CD4-positive, alpha-beta T cell (primary cell): ENCODE data around the gene PTTG1IP. TPM values are rescaled to one million over a fixed set of nuclear protein-coding genes. Genes with fewer than 3 reads are reported as not detected.

ENCODE experiments used
- ATAC-seq: fragments of 200-7000 bp; cut with Tn5 transposase; one replicate; pipeline ENCODE4 v1.10.0; 2022; ENCODE audit warnings: mild to moderate bottlenecking; ENCODE audit not compliant: poor library complexity
- CTCF ChIA-PET: fragments of 350-600 bp; sonication (Branson Sonifier 250); formaldehyde crosslinking; loops from one replicate; lab custom pipeline; 2021; ENCODE audit warnings: antibody characterized with exemption, inconsistent platforms; lab: Charles Lee
- POLR2A ChIA-PET: fragments of 350-600 bp; sonication (Branson Sonifier 250); formaldehyde crosslinking; loops from one replicate; lab custom pipeline; 2021; ENCODE audit warnings: antibody characterized with exemption, inconsistent platforms; lab: Charles Lee
- DNase-seq, 14 experiments: peaks; one replicate each; pipeline ENCODE4 v3.0.0-alpha.2; 2013 to 2020; ENCODE audit warnings: mixed read lengths in 2 of 14
- H3K27ac ChIP-seq, 2 donors: one replicate each; pipeline versions ENCODE4 v1.5.1 to v1.7.0; 2013; ENCODE audit warnings: low read length in 2 of 2, low read depth in 1 of 2, mild to moderate bottlenecking in 1 of 2
- H3K27me3 ChIP-seq, 2 experiments: 1 replicate in 1 of 2; 2 replicates in 1 of 2; pipeline versions ENCODE4 v1.6.1 to v1.7.0; 2013; ENCODE audit warnings: low read length in 2 of 2, control low read depth in 1 of 2, mild to moderate bottlenecking in 1 of 2, moderate library complexity in 1 of 2; ENCODE audit not compliant: insufficient read depth in 2 of 2, control insufficient read depth in 1 of 2
- H3K36me3 ChIP-seq: one replicate; pipeline ENCODE4 v1.6.1; 2013; ENCODE audit warnings: low read length, control low read depth; ENCODE audit not compliant: insufficient read depth
- H3K4me1 ChIP-seq: one replicate; pipeline ENCODE4 v1.6.1; 2013; ENCODE audit warnings: low read length, control low read depth; ENCODE audit not compliant: insufficient read depth
- H3K4me3 ChIP-seq: one replicate; pipeline ENCODE4 v1.5.1; 2013; ENCODE audit warnings: mild to moderate bottlenecking, low read length, moderate library complexity
- H3K9me3 ChIP-seq, 2 experiments: 1 replicate in 1 of 2; 2 replicates in 1 of 2; pipeline versions ENCODE4 v1.6.1 to v1.7.0; 2013; ENCODE audit warnings: low read length in 2 of 2, mild to moderate bottlenecking in 2 of 2, control low read depth in 1 of 2, moderate library complexity in 1 of 2; ENCODE audit not compliant: control insufficient read depth in 1 of 2, insufficient read depth in 1 of 2
- H3K27ac Mint-ChIP-seq: one replicate; pipeline ENCODE4 v1.8.0; 2020; ENCODE audit warnings: mixed read lengths
- H3K27me3 Mint-ChIP-seq: one replicate; pipeline ENCODE4 v1.8.0; 2021; ENCODE audit warnings: mixed read lengths
- H3K36me3 Mint-ChIP-seq: one replicate; pipeline ENCODE4 v1.8.0; 2021; ENCODE audit warnings: low read depth, mixed read lengths
- H3K4me1 Mint-ChIP-seq: one replicate; pipeline ENCODE4 v1.8.0; 2021; ENCODE audit warnings: low read depth, mixed read lengths
- H3K4me3 Mint-ChIP-seq: one replicate; pipeline ENCODE4 v1.8.0; 2020; ENCODE audit warnings: mild to moderate bottlenecking, mixed read lengths
- H3K9me3 Mint-ChIP-seq: one replicate; pipeline ENCODE4 v1.8.0; 2020; ENCODE audit warnings: mixed read lengths
- intact Hi-C, 2 experiments: fragments of 100-400 bp; cut with DNase I in 1 of 2; cut with micrococcal nuclease in 1 of 2; formaldehyde crosslinking; loops; one replicate each; pipeline versions ENCODE4 v1.15.1 to v1.9.0; 2023 to 2025; cut with DNase I, micrococcal nuclease
- total RNA-seq, 174 experiments: library from RNA in 2 of 174; stranded (reverse) in 2 of 174; gene quantifications; one replicate each; pipeline ENCODE4 v1.2.3 and lab custom pipeline; 2021 to 2026
- TF ChIP-seq, protein P1 (sequence below): fragments of 200-600 bp; IDR thresholded peaks from one replicate; pipeline ENCODE4 v1.8.0; 2022; ENCODE audit warnings: antibody characterized with exemption, mild to moderate bottlenecking

Gene PTTG1IP
- total RNA-seq, 2 experiments from 2014 or later: 99.0 to 99.5 TPM

DNA sequence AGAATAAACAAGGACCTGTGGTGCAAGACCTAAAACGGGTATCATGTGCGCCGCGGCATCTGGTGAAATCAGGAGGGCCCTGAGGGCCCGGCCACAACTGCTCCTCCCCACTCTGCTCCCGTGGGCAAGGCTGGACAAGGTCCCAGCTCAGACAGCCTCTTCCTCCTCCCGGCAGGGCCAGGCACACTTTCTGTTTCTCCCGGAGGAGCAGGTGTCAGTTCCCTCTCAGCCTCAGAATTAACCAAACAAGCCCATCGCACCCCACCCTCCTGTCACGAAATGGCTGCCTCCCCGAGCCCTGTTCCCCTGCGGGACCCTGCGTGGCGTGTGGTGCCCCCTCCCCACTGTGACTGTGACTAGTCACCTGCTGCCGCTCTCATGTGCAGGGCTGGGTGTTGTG lies 15.2 kb downstream of the PTTG1IP start:
- intact Hi-C loops: no loop called here
- DNase-seq: no peak
- H3K36me3 Mint-ChIP-seq: peaks cover 84% of the 10 kb centered on the region
- Histone ChIP-seq H3K4me1 (peaks cover 39% of the 10 kb centered on the region), H3K27me3 (no peaks in the 10 kb centered on the region), H3K4me3 (no peak overlapping the region), H3K36me3 (peaks cover 86% of the 10 kb centered on the region), H3K9me3 (no peaks in the 10 kb centered on the region), H3K27ac (no peak overlapping the region)
- no peak overlapping the region for H3K4me3 Mint-ChIP-seq
- peaks cover 52% of the 10 kb centered on the region for H3K4me1 Mint-ChIP-seq
- TF ChIP-seq, protein P1, sequence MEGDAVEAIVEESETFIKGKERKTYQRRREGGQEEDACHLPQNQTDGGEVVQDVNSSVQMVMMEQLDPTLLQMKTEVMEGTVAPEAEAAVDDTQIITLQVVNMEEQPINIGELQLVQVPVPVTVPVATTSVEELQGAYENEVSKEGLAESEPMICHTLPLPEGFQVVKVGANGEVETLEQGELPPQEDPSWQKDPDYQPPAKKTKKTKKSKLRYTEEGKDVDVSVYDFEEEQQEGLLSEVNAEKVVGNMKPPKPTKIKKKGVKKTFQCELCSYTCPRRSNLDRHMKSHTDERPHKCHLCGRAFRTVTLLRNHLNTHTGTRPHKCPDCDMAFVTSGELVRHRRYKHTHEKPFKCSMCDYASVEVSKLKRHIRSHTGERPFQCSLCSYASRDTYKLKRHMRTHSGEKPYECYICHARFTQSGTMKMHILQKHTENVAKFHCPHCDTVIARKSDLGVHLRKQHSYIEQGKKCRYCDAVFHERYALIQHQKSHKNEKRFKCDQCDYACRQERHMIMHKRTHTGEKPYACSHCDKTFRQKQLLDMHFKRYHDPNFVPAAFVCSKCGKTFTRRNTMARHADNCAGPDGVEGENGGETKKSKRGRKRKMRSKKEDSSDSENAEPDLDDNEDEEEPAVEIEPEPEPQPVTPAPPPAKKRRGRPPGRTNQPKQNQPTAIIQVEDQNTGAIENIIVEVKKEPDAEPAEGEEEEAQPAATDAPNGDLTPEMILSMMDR: no peak
- no peak overlapping the region for H3K27ac Mint-ChIP-seq
- H3K9me3 Mint-ChIP-seq: no peaks in the 10 kb centered on the region
- no peaks in the 10 kb centered on the region for H3K27me3 Mint-ChIP-seq
- ChIA-PET CTCF (no interaction called here), POLR2A (interaction anchor here (1.2 kb wide), 1 partner anchor 12 kb away, joined by 3 read pairs; no protein-coding TSS in a partner anchor)
- ATAC-seq: no peak

DNA sequence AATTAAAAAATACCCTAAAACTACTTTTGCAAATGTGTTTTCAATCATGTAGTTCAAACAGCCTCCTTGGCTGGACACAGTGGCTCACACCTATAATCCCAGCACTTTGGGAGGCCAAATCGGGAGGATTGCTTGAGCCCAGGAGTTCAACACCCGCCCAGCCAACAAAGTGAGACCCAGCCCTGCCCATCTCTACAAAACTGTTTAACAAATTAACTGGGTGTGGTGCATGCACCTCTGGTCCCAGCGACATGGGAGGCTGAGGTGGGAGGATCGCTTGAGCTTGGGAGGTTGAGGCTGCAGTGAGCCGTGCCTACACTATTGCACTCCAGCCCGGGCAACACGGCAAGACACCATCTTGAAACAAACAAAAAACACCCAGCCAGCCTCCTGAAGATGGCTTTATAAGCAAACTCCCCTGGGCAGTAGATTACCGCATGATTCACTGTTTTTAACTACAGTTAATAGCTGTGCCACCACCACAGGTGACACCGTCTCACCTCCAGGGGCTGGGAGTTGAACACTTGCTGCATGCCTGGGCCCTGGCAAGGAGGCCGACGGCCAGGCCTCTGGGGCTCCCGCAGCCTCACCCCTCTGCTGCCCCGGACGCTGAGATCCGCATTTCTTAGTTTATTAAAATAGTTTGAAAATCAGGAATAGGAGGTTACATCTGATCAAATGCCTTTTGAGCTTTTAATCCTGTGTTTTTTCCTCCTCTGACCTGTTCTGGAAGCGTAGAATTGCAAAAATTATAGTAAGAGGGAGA lies 16.2 kb downstream of the PTTG1IP start:
- no peaks in the 10 kb centered on the region for H3K9me3 ChIP-seq
- intact Hi-C loops: loop anchor here in 1 of 2 experiments (2.0 kb wide), 1 partner anchor 15 kb away; the partner anchor contains the start of gene PTTG1IP
- H3K4me3 ChIP-seq: no peak overlapping the region
- TF ChIP-seq, protein P1: no peak
- no peaks in the 10 kb centered on the region for H3K9me3 Mint-ChIP-seq
- no peak for DNase-seq
- peaks cover 87% of the 10 kb centered on the region for H3K36me3 ChIP-seq
- no peak overlapping the region for H3K4me3 Mint-ChIP-seq
- H3K27me3 Mint-ChIP-seq: no peaks in the 10 kb centered on the region
- peaks cover 90% of the 10 kb centered on the region for H3K36me3 Mint-ChIP-seq
- no peak overlapping the region for H3K27ac ChIP-seq
- ChIA-PET POLR2A (interaction anchor here (1.0 to 2.7 kb wide), 3 partner anchors 11 to 16 kb away, joined by 3 to 13 read pairs (median 3); partner anchors contain the start of gene PTTG1IP), CTCF (no interaction called here)
- H3K4me1 Mint-ChIP-seq: peaks cover 57% of the 10 kb centered on the region
- H3K27me3 ChIP-seq: no peaks in the 10 kb centered on the region
- peaks cover 42% of the 10 kb centered on the region for H3K4me1 ChIP-seq
- no peak overlapping the region for H3K27ac Mint-ChIP-seq
- no peak for ATAC-seq

DNA sequence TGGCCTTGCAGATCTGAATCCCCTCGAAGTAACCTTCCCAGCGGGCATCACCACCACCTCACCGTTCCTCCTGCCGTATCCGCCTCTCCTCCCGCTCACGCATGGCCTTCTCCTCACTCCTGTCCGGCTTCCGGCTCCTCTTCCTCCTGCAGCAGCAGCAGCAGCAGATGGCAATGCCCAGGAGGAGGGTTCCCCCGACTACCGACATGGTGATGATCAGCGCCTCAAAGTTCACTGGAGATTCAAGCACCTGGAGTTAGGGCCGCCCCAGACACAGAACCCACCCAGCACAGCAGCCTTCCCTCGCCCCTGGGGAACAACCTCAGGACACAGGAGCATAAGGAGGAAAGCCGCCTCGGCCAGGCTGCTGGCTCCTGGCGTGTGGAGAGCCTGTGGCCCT lies 17.4 kb downstream of the PTTG1IP start:
- no peak overlapping the region for H3K27ac ChIP-seq
- H3K4me3 ChIP-seq: no peak overlapping the region
- TF ChIP-seq, protein P1: no peak
- Mint-ChIP-seq H3K27me3 (no peaks in the 10 kb centered on the region), H3K4me1 (peaks cover 59% of the 10 kb centered on the region), H3K9me3 (no peaks in the 10 kb centered on the region), H3K36me3 (peaks cover 92% of the 10 kb centered on the region), H3K4me3 (no peak overlapping the region), H3K27ac (peak overlapping the region; percentile 95)
- POLR2A ChIA-PET: interaction anchor here (1.0 to 2.7 kb wide), 2 partner anchors 10 to 17 kb away, joined by 3 to 13 read pairs; partner anchors contain the start of gene PTTG1IP
- no peak for ATAC-seq
- no peaks in the 10 kb centered on the region for H3K27me3 ChIP-seq
- CTCF ChIA-PET: no interaction called here
- peaks cover 82% of the 10 kb centered on the region for H3K36me3 ChIP-seq
- DNase-seq: no peak
- H3K9me3 ChIP-seq: no peaks in the 10 kb centered on the region
- intact Hi-C loops: loop anchor here in 1 of 2 experiments (2.0 kb wide), 1 partner anchor 17 kb away; the partner anchor contains the start of gene PTTG1IP
- H3K4me1 ChIP-seq: peaks cover 37% of the 10 kb centered on the region
